GM21825 (cell line): ENCODE data around the gene RNF167.

Source experiments
- ATAC-seq: cut with Tn5 transposase; IDR thresholded peaks from one replicate; pipeline ENCODE4 v1.9.1; 2021; ENCODE audit warnings: mild to moderate bottlenecking, moderate library complexity; ENCODE audit not compliant: unreplicated experiment

Gene RNF167

DNA sequence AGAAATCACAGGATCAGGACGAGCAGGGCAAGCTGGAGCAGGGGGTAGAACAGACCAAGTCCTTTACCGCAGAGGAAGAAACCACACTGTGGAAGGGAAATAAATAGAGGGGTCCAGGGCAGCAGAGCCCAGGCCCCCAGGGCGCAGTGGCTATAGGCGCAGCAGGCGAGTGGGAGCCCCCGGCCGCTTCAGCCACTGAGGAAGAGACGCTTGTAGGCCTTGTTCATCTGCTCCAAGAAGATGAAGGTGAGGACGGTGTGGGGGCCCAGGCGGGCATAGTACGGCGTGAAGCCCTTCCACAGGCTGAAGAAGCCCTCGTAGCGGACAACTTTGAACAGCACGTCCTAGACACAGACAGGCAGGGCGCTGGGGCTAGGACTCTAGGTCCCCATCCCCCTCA lies 2.5 kb upstream of the RNF167 start:
- no peak for ATAC-seq

DNA sequence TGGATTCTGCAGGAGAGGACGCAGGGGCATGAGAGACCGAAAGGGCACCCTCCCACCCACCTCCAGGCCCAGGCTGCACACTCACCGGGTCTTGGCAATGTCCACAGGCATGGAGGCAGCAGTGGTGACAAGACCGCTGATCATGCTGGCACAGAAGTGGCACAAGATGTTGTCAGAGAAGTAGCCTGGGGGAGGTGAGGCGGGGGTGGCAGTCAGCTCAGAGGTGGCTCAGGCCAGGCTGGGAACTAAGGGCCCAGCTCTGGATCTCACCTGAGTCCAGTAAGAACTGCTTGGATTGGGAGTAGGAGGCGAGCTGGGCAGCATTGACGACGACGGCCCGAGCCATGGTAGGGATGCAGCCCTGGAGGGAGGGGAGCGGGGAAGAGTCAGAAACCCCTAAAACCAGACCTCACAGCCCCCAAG lies 2.0 kb upstream of the RNF167 start:
- no peak for ATAC-seq

DNA sequence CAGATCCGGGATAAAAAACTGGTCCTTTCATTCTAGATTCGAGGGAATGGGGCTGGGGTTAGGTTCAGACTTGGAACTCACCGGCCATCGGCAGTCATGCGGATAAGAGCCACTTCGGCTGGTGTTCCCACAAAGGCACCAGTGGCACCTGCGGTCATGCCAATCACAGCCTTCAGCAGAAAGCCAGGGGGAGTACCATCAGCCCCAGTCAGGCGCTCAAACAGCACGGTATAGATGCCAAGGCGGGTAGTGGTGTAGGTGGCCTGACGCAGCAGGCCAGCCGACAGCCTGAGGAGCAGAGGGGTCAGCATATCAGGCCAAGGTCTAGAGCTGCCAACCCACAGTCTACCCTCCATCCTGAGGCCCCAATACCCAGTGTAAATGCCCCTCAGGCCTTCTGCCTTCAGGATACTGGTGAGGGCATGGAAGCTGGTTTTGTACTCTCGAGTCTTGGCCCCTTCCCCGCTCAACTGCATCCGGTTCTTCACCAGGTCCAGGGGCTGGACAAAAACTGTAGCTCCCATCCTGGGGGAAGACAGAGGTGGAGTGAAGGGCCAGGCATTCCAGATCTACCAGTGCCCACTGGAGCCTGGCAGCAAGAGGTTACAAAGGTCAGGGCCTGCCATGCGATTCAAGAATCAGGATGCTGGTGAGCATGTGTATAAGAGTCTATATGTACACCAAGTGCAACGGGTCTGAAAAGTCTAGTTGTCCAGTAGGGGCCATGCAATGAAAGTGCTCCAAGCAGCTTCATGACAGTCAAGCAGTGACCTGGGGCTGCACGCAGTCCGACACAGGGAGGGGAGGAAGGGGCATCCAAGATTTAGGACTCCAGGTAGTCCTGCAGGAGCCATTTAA lies 1.2 kb upstream of the RNF167 start:
- no peak for ATAC-seq

DNA sequence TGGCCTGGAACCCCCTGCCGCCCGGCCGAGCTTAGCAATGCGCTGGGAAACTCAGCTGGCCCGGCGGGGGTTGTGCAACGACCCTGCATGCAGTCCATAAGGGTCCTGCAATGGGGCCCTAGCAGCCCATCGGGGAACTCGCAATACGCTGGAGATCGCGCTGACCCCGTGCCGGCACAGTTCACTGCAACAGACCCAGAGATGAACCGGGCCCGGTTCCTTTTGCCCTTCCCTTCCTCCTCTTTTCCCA lies 597 bp upstream of the RNF167 start:
- ATAC-seq = no peak

DNA sequence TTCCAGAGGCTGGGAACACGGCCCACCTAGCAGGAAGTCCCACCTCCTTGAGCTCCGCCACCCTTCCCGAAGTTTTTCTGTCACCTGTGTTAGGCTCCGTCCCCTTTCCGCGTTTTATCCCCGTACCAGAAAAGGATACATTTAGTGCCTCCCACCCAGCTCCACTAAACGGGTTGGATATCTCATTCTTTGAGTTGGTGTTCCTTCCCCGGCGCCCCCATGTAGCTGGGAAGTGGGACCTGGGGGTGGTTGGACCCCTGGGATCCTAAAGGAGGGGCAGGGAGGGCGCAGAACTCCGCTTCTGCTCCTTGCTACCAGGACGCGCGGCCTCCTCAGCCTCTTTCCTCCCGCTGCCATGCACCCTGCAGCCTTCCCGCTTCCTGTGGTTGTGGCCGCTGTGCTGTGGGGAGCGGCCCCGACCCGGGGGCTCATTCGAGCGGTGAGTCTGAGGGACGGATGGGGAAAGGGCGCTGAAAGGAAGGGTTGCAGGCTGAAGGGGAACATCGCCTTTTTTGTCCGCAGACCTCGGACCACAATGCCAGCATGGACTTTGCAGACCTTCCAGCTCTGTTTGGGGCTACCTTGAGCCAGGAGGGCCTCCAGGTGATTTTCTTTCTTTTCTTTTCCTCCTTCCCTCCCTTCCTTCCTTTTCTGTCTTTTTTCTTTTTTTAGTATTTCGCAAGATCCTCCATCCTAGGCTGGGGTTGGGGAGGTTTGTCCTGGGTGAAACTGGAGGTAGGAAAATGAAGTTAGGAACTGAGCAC lies 669 bp downstream of the RNF167 start:
- ATAC-seq = no peak

DNA sequence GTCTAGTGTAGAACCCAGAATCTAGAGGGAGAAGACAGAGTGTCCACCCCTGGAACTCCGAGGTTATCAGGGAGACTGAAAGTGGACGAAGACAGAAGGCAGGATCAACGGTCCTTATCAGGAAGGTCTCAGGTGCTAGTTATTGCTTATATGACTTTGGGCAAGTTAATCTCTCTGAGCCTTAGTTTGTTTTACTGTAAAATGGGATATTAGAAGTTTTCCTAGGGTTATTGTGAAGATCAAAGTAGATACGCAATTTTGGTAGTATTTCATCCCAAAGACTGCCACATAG lies 1.2 kb downstream of the RNF167 start:
- no peak for ATAC-seq

DNA sequence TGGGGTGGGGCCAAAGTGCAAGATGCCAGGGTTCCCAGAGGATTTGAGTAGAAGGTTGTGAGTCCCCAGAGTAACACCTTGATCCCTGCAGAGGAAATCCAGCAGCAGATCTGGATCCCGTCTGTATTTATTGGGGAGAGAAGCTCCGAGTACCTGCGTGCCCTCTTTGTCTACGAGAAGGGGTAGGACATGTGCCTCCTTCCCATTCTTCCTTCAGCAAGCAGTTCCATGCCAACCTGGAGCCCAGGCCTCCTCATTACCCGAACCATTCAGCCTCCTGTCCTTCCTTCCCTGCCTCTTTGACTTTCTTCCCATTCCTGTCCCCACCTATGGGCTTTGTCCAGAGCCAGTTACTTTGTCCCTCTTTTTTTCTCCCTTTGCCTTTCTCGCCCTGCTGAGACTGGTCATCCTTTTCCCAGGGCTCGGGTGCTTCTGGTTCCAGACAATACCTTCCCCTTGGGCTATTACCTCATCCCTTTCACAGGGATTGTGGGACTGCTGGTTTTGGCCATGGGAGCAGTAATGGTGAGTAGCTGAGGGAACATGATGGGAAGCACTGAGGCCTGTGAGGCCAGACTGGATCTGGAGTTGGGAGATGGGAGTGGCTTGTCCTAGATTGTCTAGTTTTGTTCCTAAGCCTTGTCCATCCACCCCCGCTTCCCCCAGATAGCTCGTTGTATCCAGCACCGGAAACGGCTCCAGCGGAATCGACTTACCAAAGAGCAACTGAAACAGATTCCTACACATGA lies 2.9 kb downstream of the RNF167 start:
- ATAC-seq = no peak

DNA sequence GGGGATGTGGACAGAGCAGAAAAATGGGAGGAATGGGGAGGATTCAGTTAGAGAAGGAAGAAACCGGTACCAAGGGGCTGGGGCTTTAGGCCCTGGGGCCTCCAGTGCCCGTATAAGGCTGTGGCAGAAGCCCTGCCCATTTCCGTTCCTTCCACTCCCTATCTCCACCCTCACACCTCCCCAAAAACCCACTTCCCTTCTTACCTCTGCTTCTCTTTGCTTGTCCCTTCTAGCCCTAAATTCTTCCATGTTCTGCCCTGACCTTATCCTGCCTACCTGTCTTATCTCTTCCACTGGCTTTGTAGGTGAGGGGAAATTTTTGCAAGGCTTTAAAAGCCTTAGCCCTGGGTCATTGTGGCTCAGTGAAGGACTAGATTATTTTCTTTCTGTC lies 4.1 kb downstream of the RNF167 start:
- no peak for ATAC-seq

DNA sequence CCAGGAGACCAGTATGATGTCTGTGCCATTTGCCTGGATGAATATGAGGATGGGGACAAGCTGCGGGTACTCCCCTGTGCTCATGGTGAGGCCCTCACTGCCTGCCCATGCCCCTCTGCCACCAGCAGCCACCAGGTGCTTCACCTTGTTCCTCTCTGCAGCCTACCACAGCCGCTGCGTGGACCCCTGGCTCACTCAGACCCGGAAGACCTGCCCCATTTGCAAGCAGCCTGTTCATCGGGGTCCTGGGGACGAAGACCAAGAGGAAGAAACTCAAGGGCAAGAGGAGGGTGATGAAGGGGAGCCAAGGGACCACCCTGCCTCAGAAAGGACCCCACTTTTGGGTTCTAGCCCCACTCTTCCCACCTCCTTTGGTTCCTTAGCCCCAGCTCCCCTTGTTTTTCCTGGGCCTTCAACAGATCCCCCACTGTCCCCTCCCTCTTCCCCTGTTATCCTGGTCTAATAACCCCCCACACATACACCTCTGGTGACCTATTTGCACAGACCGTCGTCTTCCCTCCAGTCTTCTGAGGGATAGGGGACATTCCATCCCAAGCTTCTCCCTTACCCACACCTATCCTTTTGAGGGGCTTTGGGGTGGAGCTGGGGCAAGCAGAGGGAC lies 4.6 kb downstream of the RNF167 start:
- ATAC-seq = no peak

DNA sequence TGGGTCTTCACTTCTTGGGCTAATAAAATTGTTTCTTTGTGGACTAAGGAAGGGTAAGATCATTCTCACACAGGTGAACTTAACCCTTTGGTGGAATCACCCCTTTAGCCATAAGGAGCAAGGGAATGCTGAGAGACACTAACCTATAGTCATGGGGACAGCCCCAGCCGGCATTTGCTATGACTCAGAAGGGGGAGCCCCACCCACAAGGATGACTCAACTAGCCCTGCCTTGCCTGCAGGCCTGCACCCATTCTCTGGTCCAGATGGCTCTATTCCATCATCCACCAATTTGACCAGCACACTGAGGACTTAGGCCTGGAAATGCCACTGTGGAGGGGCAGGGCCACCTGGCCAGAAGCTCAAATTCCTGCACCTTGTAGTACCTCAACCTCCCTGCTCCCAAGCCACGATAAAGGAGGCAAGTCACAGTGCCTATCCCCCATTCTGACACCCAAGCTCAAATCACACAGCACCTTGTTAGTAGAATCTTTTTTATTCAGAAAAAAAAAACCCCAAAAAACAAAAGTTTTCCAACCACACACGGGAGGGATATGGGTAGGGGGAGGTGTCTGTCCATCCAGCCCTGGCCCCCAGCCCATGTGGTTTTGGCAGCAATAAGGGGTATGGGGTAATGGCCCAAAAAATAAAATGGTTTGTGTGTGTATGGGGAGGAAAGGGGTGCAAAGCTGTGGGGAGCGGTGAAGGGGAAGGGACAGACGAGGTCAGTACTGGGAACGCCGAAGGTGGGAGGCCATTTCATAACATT lies 5.3 kb downstream of the RNF167 start:
- peak; percentile 18 for ATAC-seq

DNA sequence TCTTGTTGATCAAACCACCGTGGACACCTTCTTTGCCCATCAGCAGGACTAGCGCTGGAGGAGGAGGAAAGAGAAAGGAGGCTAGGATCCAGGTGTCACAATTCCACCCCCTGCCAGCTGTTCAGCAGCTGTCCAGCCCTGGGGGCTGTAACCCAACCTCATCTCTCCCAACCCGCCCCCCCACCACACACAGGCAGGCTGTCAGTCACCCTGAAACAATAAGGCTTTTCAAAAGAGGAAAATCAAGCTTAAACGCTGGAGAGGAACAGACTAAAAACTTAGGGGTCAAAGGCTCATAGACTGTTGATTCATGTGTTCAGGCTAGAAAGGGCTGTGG lies 5.8 kb downstream of the RNF167 start:
- ATAC-seq = no peak

DNA sequence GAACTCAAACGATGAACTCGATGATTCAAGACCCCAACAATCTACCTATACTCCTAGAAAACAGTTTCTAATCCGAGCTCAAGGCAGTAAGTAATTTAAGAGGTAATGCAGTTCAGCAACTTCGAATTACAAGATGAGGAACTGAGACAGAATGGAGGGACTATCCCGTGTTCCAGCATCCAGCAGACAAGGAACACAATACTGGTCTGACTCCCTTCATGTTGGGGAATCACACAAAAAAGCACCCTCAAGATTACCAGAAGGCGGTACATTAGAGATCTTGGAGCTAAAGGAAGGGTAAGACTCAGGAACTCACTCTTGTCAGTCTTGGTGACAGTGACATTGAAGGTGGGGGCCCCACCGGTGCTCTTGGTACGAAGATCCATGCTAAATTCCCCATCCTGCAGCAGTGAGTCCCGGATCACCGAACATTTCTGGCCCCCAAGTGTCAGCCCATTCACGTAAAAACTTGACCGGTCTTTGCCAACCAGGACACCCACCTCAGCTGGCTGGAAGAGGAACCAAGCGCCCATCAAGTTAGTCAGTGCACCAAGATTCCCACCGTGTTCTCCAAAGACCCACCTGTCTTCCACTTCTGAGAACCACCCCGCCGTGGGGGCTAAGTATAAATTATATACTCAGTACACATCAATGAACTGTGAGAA lies 6.4 kb downstream of the RNF167 start:
- ATAC-seq = no peak

DNA sequence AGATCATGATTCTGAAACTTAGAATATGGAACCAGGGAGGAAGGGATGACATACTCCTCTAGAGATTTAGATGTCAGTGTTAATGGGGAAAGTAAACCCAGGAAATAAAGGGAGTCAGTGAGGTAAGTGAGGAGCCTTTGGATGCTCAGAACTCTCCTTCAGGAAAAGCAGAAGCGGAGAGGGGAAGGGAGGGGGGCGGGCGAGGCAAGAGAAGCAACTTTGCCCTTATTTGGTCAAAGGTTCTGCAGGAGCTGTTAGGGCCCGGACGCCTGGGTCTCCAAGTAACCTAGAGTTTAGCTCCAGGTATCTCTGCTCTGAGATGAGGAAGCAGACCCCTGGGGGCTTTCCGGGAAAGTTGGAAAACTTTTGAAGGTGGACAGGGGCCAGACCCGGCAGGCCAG lies 6.9 kb downstream of the RNF167 start:
- ATAC-seq = no peak

DNA sequence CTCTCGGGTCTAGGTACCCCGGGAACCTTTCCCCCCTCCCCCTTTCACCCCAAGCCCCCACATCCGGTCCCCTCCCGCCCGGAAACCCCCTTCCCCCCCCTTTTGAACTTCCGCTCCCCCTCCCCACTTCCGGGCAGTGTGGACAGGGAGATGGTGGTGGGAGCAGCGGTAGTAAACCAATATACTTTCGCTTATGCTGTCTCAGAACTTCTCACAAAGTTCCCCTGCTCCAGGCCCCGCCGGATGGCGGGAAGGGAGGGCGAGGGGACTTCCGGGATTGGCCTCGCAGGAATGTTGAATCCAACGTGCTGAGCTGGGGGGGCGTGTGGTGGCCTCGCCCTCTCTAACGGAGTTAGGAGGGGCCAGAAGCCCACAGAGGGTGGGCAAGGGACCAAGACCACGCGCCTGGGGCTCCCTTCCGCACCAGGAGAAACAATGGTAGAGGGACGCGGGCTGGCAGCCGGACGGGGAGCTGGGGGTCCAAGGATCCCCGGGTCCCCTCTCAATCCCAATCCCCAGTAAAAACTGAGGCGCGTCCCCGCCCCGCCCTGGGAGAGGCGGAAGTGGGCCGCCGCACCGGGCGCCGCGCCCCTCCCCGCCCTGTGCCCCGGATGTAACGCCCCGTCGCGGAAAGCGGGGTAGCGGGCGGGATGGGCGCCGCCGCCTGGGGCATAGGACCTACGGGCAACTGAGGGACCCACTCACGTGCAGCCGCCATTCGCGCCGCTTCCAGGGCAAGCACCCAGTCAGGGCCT lies 7.5 kb downstream of the RNF167 start:
- ATAC-seq = no peak

DNA sequence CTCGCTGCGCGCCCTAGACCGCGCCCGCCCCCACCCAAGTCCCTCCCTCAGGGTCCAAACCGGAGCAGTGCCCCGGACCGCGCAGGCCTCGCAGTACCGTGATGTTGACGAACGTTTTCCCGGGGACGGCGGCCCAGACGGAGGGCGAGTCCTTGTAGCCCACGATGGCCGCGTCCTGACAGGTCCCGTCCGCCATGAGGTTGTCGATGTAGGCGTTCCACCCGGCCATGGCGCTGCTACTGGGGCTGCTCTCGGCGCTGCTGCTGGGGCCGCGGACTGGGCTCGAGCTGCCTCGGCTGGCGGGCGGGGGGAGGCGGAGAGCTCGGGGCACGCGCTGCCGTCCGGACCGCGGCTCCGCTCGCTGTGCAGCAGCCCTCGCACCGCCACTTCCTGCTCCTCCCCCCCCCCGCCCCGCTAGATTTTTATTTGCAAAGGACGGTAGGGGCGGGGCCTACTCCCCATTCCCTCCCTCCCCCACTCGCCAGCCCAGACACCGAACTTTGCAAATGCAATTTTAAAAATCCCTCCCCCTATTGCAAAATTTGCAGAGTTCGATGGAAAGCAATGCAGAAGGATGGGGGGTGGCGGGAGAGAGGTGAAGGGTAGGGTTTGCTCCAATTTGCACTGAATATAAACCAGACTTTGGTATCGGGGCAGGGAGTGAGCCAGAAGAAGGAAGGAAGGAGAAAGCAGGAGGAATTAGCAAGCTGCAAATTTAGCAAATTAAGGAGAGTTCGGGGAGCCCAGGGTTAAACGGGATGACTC lies 8.3 kb downstream of the RNF167 start, which contains the start of gene PFN1:
TSS of gene PFN1 (minus strand) at position 365 of the 765 bp plus-strand sequence. CDS start at position 229, 136 bp downstream.
- peak; percentile 19 for ATAC-seq

DNA sequence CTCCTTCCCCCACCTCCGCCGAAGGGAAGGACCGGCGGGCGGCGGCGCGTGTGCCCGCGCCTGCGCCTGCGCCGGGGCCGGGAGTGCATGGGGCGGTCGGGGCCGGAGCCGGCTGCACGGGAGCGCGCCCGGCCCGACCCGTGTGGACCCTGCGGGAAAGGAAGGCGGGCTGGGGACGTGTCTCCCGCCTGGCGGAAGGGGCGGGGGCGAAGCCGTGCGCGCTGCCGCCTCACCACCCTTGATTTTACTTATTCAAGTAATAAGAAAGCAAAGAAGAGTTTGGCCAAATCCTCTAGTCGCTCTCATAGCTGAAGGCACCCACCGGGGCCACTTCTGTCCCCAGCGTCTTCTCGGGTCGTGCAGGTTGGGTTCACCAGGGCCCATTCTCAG lies 8.9 kb downstream of the RNF167 start:
- ATAC-seq = peak; percentile 29

DNA sequence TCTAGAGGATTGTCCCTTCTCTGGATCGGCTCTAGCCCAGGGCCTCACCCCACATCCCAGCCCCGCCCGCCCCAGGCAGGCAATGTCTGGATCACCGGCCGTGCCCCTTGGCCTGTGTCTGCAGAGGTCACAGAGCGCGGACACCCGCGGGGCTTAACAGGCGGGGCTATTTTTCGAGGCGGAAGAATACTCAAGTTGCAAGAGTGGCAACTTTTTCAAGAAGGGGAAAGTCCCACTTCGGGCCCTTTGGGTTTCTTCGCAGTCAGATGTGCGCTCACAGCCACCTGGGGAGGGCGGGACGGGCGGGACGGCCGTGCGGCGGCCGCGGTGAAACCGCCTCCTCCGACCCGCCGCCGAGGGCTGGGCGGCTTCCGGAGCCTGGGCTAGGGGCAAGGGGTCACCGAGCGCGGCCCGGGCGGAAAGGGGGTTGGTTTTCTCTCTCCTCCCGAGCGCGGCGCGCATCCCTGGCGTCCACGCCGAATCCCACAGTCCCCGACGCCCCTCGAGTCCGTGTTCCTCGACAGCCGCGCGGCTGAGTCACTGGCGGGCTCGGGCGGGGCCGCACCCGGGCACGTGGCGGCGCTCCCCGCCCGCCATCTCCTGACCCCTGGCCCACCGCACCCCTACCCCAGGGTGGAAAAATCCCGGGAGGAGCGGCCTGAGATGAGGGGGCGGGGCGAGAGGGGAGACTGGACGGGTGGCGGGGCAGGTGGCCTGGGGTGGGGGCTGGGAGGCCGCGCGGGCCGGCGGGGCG lies 9.4 kb downstream of the RNF167 start:
- ATAC-seq = peak; percentile 26

DNA sequence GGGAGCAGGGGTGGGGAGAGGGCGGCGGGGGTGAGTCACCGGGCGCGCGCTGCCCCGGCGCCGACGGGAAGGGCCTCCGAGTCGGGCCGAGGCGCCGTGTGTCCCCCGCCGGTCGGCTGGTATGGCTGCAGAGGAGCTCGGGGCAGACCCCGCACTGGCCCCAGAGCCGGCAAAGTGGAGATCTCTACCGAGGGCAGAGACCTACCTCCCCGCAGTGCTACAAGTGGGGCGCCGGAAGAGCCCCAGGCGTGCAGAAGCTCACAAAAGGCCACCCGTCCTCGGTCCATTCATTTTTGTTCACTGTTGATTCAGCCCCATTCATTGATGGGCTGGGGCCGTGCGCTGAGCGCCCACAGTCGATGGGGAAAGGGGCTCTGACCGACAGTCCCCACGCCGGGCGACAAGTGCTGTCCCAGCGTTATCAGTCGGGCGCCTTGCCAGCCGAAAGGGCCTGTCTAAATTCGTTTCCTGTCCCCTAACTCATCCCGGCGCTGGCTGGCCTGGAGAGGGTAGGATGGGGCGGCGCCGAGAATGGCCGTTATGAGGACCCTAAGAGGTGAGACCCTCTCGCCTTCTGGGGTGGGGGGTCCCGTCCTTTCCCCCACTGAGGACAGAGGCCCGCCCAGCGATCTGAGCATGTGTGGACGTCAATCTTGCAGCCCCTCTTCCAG lies 10.1 kb downstream of the RNF167 start:
- ATAC-seq = no peak
